K562 (cell line): ENCODE measurements around the gene C20orf141.

Source experiments
- CAMTA2 ChIP-seq: fragments of 250-450 bp; sonication (Bioruptor Pico); conservative IDR thresholded peaks from 2 replicates; pipeline ENCODE4 v1.5.1; 2022
- EGR1 ChIP-seq: fragments of 450-650 bp; conservative IDR thresholded peaks from 2 replicates; pipeline ENCODE4 v1.6.1; 2017; ENCODE audit warnings: mild to moderate bottlenecking
- FOSL1 ChIP-seq: fragments of 200-800 bp; sonication (Bioruptor generic); conservative IDR thresholded peaks from 2 replicates; pipeline ENCODE4 v1.6.1; 2016; ENCODE audit warnings: missing genetic modification characterization, missing compliant biosample characterization
- NFE2 ChIP-seq: IDR thresholded peaks from 2 replicates; pipeline ENCODE4 v1.6.1; 2014; ENCODE audit warnings: antibody characterized with exemption, low read depth
- NR2F6 ChIP-seq: fragments of 450-650 bp; formaldehyde crosslinking; IDR thresholded peaks from 2 replicates; pipeline ENCODE4 v1.4.0; 2020; ENCODE audit warnings: mild to moderate bottlenecking
- POLR2AphosphoS5 ChIP-seq: IDR thresholded peaks from 2 replicates; pipeline ENCODE4 v1.6.1; 2011; ENCODE audit warnings: mild to moderate bottlenecking, low read depth, low read length, moderate library complexity; ENCODE audit not compliant: control insufficient read depth, insufficient read depth
- TAF9B ChIP-seq: fragments of 450-650 bp; IDR thresholded peaks from 2 replicates; pipeline ENCODE4 v1.6.1; 2018; ENCODE audit warnings: mild to moderate bottlenecking; ENCODE audit not compliant: partially characterized antibody
- TBL1XR1 ChIP-seq, 2 experiments: IDR thresholded peaks; 2 replicates each; pipeline ENCODE4 v1.6.1; 2012; ENCODE audit warnings: improper control_type of control experiment in 2 of 2, low read length in 2 of 2, mild to moderate bottlenecking in 1 of 2
- TF ChIP-seq, protein P1 (sequence below): fragments of 250-450 bp; sonication (Bioruptor Pico); IDR thresholded peaks from 2 replicates; pipeline ENCODE4 v1.4.0; 2020; ENCODE audit warnings: mild to moderate bottlenecking
- TF ChIP-seq, protein P2 (sequence below): sonication (generic); formaldehyde crosslinking; IDR thresholded peaks from 2 replicates; pipeline ENCODE4 v1.8.1; 2023; ENCODE audit warnings: mild to moderate bottlenecking, missing genetic modification reagents
- TF ChIP-seq, protein P3 (sequence below): sonication (generic); formaldehyde crosslinking; IDR thresholded peaks from 2 replicates; pipeline ENCODE4 v1.9.0; 2022; ENCODE audit warnings: mild to moderate bottlenecking, missing genetic modification reagents

DNA sequence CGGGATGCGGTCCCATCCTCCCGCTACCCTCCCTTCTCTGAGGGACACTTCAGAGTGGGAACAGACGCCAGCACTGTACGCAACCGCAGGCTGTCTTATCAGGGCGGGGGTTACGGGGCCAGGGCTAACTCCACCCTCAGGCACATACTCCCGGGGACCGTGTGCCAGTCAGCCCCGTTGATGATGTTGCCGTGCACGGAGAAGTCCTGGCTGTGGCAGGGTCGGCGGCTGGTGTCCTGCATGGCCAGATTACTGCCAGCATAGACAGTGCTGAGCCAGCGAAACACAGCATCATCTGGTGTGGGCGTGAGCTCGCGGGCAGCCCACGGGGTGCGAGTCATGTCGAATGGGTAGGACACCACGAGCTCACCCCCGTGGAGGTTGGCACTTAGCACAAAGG lies 19.3 kb upstream of the C20orf141 start:
- TF ChIP-seq FOSL1 (tag) (no peak), NR2F6 (CRISPR knock-in tag) (no peak), EGR1 (no peak), POLR2AphosphoS5 (no peak), NFE2 (no peak), TAF9B (no peak), CAMTA2 (CRISPR knock-in tag) (no peak), TBL1XR1 (IDR thresholded peaks at IDR 0.05; ENCODE audit: low read length in 2 of 2) (no peak)
- TF ChIP-seq, protein P1, sequence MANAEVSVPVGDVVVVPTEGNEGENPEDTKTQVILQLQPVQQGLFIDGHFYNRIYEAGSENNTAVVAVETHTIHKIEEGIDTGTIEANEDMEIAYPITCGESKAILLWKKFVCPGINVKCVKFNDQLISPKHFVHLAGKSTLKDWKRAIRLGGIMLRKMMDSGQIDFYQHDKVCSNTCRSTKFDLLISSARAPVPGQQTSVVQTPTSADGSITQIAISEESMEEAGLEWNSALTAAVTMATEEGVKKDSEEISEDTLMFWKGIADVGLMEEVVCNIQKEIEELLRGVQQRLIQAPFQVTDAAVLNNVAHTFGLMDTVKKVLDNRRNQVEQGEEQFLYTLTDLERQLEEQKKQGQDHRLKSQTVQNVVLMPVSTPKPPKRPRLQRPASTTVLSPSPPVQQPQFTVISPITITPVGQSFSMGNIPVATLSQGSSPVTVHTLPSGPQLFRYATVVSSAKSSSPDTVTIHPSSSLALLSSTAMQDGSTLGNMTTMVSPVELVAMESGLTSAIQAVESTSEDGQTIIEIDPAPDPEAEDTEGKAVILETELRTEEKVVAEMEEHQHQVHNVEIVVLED (CRISPR knock-in tag), result no peak
- TF ChIP-seq, protein P2, sequence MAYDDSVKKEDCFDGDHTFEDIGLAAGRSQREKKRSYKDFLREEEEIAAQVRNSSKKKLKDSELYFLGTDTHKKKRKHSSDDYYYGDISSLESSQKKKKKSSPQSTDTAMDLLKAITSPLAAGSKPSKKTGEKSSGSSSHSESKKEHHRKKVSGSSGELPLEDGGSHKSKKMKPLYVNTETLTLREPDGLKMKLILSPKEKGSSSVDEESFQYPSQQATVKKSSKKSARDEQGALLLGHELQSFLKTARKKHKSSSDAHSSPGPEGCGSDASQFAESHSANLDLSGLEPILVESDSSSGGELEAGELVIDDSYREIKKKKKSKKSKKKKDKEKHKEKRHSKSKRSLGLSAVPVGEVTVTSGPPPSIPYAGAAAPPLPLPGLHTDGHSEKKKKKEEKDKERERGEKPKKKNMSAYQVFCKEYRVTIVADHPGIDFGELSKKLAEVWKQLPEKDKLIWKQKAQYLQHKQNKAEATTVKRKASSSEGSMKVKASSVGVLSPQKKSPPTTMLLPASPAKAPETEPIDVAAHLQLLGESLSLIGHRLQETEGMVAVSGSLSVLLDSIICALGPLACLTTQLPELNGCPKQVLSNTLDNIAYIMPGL (CRISPR knock-in tag), result no peak
- TF ChIP-seq, protein P3, sequence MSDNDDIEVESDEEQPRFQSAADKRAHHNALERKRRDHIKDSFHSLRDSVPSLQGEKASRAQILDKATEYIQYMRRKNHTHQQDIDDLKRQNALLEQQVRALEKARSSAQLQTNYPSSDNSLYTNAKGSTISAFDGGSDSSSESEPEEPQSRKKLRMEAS, result no peak
